HG03565 (cell line): ENCODE results near the gene ZNF638.

Experiments
- ATAC-seq: cut with Tn5 transposase; IDR thresholded peaks from one replicate; pipeline ENCODE4 v1.9.1; 2021; ENCODE audit warnings: mild to moderate bottlenecking, moderate library complexity; ENCODE audit not compliant: unreplicated experiment

The ZNF638 gene

GRCh38 chr2:71454221-71455010, 122.8 kb downstream of the ZNF638 start:
- no peak for ATAC-seq

- ATAC-seq: no peak
Measured at GRCh38 chr2:71455011-71455740, 123.6 kb downstream of the ZNF638 start.

- ATAC-seq: no peak
Measured at GRCh38 chr2:71455741-71456569, 124.4 kb downstream of the ZNF638 start.

GRCh38 chr2:71456617-71457016, 125.0 kb downstream of the ZNF638 start:
- ATAC-seq: no peak

- no peak for ATAC-seq
Measured at GRCh38 chr2:71457123-71457915, 125.7 kb downstream of the ZNF638 start.

GRCh38 chr2:71457923-71458322, 126.3 kb downstream of the ZNF638 start:
- no peak for ATAC-seq

- no peak for ATAC-seq
Measured at GRCh38 chr2:71458413-71459083, 127.0 kb downstream of the ZNF638 start.

GRCh38 chr2:71459084-71459431, 127.5 kb downstream of the ZNF638 start:
- ATAC-seq: no peak

GRCh38 chr2:71460056-71460455, 128.5 kb downstream of the ZNF638 start:
- ATAC-seq: no peak

GRCh38 chr2:71460595-71461303, 129.2 kb downstream of the ZNF638 start:
- ATAC-seq: no peak

- no peak for ATAC-seq
Measured at GRCh38 chr2:71461304-71461671, 129.7 kb downstream of the ZNF638 start.

- no peak for ATAC-seq
Measured at GRCh38 chr2:71462056-71462605, 130.5 kb downstream of the ZNF638 start.

GRCh38 chr2:71462641-71463341, 131.2 kb downstream of the ZNF638 start:
- no peak for ATAC-seq

GRCh38 chr2:71463342-71463654, 131.7 kb downstream of the ZNF638 start:
- no peak for ATAC-seq

GRCh38 chr2:71464389-71464788, 132.8 kb downstream of the ZNF638 start:
- no peak for ATAC-seq

GRCh38 chr2:71465356-71465755, 133.8 kb downstream of the ZNF638 start:
- no peak for ATAC-seq

- no peak for ATAC-seq
Measured at GRCh38 chr2:71465961-71466300, 134.3 kb downstream of the ZNF638 start.

GRCh38 chr2:71466301-71467179, 135.0 kb downstream of the ZNF638 start:
- ATAC-seq: no peak
